Hematopoietic multipotent progenitor cell treated with erythropoietin and hydrocortisone succinate and interleukin-3 and kit ligand, for 4 days (in vitro differentiated cells): Measurements from ENCODE around the gene ZBTB7C.

ENCODE experiments used
- DNase-seq: peaks from one replicate; pipeline ENCODE4 v3.0.0-alpha.2; 2015

ZBTB7C gene

DNA sequence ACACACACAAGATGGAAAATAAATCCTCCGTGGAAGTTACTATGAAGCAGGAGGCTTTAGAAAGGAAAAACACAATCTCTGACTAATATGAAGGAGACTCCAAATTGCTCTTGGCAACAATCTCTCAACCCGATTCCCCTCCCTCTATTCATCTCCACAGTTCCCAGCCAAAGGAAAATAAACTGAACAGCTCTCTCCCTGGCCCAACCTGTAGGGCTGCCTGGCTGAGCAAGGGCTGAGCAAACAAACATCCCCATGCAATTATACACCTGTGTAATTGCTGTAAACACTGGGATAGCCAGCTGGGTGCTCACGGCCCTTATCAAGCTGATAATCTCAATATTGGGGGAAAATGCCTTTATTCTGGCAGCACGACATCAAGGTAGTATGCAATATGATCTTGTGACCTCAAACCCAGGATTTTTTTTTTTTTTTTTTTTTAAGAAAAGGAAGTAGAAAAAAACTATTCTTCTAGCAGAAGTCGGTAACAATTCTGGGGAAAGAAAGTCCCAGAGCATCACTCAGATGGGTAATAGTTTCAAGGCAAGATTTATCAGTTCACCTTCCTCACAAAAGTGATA is 275.4 kb downstream of the ZBTB7C start:
- no peak for DNase-seq

DNA sequence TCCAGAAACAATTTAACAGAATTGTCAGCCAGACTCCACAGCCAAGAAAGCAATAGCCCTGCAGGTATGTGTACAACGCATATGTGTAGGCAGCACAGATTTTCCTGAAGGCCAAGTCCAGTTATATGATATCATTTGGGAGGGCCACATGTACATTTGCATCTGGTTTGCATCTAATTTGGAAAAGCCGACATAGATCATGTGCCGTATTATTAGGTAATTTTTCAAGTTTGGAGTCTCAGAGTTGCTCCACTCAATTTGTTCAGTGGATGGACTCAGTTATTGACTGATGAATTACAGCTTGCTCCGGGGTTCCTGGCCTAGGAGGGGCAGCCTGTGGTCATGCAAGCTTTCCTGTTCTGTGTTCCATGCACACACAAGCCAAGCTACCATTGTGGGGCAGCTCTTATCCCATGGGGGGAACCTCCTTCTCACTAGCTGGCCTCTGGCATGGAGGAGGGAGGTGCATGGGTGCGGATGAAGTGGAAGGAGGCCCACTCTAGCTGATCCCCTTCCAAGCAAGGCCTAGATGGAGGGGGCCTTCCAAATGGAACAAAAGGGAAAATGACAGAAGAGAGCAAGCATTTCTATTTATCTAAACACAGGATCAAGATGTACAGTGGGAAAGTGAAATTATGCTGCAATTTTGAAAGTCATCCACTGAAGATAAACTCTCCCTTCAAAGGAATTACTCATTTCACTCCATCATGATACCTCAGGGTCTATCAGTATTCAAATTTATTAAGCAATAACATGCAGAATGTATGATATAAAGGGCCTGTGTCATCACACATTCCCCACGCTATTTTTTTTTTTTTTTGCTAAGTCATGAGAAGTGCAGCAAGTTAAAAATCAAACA is 276.2 kb downstream of the ZBTB7C start:
- DNase-seq = no peak

DNA sequence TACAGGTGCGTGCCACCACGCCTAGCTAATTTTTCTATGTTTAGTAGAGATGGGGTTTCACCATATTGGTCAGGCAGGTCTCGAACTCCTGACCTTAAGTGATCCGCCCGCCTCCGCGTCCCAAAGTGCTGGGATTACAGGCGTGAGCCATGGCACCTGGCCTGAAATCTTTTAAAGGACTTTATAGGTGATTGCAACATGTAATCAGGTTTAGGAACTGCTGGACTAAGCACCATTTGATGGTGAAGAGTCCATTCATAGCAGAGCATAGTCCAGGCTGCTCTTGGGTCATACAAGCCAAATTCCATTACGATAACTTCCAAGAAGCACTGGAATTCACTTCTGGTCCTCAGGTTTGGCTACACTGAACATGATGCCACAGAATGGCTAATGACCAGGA is 278.1 kb downstream of the ZBTB7C start:
- no peak for DNase-seq

DNA sequence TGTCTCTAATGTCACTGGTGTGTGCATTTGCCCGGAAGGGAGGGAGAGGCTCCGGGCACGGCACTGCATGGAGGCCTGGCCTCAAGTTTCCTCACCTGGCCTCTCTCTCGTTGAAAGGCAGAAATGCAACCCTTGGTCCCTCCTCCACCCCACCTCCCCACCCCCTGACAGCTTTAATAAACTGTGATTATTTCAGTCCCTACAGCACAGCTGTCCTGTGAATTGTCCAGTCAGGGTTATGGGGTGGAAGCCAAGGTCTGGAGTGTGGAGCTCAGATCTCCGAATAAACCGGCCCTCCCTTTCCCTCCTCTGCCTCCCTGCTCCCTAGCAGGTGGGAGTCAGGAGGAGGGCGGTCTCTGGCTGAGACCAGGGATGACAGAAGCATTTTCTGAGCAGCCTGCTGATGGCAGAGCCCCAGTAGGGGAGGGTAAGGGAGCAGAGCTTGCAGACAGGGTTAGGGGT is 279.5 kb downstream of the ZBTB7C start:
- DNase-seq = no peak

DNA sequence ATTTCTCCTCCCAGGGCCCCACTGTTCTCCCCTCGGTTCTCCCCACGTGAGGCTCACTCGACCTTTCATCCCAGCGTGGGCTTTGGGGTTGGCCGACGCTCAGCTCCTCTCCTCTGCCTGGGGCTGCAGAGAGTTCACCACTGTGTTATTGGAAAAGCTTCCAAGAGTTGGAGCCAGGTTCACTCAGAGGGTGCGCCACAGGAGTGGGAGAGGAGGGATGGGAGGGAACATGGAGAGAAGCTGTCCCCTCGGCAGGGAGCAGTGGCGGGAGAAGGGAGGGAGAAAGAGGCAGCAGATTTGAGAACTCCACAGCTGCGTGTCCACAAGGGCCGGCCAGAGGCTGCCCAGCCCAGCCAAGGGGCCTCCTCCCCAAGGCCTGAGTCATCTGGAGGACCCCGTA is 281.6 kb downstream of the ZBTB7C start:
- no peak for DNase-seq

DNA sequence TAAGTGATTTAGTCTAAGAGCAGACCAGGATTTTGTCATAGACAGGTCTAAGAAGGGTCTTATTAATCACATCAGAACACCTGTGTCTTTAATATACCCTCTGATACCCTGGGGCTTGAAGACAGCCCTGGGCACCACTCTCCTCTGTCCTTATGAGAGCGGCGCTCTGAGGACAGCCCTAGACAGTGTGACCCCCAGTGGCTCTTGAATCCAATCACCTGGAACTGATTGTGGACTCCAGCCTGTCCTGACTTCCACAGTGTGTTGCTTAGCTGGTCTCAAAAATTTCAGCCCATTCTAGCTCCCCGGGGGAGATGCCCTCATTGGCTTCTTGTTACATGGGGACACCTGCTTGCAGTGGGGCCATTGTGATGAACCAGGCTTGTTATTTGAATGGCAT is 282.9 kb downstream of the ZBTB7C start:
- DNase-seq = no peak

DNA sequence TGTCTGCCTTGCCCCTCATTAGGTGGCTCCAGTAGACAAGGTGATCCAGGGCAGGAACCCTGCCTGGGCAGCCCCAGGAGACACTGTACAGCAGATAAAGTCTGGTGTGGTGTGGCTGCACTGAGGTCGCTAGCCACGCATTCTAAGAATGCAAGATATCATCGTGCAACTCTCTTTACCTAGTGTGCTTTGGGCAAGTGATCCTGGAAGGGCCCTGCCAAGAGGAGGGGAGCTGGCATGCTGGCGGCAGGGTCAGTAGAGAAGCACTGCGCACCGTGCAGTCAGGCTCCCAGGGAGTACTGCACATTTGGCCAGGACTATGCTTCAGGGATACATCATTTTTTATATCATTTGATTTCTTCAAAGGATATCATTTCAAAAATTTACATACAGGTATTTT is 283.5 kb downstream of the ZBTB7C start:
- DNase-seq = no peak

DNA sequence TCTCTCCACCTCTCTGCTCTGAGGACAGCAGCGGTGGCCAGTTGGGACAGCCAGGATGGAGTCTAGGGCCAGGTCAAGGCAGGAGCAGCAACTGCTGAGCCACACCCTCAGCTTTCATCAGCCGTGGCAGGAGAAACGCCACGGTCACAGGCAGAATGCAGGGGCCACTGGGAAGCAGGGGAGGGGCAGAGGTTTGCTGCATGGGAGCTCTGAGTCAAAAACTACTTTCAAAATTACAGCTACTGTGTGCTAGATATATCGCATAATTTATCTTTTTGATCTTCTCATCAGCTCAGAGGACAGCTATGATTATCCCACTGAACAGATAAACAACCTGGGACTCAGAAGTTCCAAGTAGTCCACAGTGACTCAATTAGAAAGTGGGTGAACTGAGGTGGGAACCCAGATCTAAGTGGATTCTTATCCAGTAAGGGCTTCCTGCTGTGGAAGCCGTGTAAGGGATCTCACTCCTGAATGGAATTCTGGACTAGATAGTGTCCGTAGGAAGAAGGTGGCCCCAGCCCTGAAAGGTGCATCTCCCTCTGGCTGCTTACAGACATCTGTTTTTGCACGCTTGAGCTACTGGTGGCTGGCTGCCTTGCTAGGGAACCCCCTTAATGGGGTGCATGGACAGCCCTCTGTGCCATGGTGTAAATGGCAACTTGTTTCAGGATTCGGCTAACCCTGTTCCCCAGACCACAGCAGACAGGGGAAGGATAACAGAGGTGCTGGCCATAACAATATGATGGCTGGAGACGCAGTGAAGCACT is 284.1 kb downstream of the ZBTB7C start:
- DNase-seq = no peak

DNA sequence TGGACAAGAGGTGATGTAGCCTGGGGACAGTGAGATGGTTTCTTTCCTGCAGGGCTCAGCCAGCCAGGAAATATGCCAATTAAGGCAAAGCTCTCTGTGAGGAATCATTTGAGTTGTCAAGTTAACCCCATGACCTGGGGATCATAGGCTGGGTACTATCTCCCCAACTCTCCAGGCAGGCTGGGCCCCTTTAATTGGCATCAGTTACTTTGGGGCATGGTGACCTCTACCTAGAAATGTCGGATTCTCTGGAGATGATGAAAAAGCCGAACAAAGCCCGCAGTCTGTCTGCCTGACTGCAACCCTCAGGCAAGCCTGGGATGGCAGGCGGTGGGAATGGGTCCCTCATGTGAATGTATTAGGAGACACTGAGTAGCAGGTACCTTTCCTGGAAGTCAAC is 285.2 kb downstream of the ZBTB7C start:
- DNase-seq = no peak

DNA sequence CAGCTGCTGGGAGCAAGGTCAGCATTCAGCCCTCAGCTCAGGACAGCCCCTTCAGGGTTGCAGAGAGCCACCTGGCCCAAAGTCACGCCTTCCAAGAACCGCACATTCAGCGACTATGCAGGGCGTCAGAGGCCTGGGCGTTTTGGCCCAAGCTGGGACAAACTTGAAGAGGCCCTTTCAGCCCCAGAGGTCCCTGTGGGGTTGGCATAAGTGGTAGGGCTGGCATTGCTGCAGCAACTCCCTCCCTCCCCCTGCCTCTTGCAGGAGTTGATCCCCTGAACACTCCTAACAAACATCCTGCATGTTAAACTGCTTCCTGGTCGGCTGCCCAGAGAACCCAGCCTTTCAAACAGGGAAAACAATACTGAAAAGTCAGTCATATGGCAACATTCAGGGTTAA is 285.9 kb downstream of the ZBTB7C start:
- DNase-seq = no peak

DNA sequence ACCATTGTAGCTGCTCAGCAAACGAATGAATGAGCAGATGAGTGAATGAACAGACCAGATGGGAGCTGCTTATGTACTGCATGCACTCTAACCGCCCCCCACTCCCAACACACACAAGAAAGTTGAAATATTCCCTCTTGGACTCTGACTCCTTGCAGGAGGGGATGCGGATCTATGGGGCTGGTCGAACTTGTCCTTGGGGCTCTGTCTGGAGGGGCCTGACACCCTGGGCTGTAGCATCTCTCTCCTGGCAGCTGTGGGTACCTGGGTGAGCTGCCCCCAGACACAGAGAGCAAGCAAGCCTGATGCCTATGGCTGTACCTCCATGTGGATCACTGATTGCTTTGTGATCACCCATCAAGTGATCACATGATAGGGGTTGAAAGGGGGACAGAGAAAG is 286.4 kb downstream of the ZBTB7C start:
- DNase-seq = no peak

DNA sequence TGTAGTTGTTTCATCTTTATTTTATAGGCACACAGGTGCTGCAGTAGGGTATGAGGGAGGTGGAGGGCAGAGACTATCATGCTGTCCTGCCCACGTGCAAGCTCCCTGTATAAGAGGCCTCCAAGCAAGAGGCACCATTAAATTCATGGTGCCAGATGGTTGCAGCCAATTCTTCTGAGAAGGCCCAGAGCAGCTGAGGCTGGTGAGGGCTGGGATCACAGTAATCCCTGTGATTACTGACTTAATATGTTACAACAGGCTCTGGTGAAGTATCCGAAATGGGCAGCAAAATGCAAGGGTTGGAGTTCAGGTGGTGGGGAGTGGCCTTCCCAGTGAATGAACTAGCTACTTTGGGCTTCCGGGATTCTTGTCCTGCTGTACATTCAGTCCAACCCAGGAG is 286.8 kb downstream of the ZBTB7C start:
- no peak for DNase-seq

DNA sequence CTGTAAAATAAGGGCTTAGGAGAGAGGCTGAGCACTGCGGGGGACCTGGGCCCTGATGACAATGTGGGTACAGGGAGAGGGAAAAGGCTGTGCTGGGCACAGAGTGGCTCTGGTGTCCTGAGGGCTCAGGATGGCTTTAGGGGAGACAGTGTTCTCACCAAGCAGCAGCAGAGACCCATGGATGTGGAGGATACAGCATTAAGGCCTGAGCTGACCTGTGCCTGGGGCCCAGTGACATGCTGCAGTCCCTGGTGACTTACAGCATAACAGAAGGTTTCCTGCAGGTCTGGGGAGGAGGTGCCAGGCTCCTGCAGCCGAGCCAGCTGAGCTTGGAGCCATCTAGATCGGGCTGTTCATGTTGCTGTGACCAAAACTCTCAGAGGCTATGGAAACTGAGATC is 287.4 kb downstream of the ZBTB7C start:
- no peak for DNase-seq

DNA sequence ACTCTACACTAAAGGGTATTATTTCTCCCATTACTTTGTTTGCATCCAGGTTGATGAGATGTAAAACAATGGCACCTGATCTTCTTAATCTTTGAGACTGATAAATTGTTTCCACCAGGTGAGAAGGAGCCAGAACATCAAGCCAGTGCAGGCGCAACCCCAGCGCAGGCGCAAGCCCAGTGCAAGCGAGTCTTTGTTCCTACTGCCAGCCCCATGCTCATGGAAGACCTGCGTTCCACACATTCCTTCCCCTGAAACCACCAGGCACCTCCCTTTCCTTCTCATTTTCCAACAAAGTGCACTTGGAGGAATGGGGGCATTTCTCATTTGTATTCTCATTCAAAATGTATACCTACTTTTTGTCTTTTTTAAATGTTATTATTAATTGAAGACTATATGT is 290.0 kb downstream of the ZBTB7C start:
- DNase-seq = no peak

DNA sequence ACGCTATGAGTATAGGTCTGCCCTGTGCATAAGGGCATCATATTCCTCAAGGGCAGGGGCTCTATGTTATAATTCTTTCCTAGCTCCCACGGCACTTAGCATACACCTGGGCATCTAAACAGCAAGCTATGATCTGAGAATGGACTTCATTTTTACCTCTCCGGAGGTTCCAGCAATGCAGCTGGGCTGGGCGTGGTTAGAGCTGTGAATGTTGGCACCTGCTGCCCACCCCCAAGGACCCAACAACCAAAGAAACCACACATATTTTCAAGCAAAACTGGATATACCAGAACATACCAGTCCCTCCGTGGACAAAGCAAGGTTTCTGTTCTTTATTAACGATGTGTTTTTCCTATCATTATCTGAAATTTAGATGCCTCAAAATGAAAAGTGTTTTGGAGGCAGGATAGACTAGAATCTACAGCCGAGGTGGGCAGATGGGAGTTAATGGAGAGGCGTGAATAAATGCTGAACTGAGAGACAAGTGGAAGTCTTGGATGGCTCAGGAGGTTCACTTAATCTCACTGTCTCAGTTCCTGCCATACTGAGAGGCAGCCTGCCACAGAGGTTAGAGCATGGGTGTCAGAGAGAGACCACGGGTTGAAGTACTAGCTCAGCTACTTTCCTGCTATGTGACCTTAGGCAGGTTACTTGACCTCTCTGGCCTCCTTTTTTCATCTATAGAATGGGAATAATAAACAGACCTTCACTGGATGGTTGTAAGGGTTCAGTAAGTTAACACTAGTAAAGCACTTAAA is 292.1 kb downstream of the ZBTB7C start:
- no peak for DNase-seq

DNA sequence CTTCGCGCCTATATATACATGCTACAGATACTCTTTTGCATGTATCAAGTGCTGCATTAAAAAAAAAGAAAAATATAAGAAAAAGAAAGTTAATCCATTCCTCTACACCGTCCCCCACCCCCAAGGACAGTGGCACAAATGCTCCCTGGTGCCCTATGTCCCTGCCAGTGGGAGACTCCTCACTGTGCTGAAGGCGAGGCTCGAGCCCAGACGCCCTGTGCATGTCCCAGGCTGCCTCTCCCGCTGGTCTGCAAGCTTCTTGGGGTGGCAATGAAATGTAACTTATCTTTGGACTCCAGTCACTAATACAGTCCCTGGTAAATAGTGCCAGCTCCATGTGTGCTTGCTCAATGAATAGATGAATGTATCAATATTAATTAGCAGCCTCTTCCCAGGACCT is 293.2 kb downstream of the ZBTB7C start:
- DNase-seq = no peak

DNA sequence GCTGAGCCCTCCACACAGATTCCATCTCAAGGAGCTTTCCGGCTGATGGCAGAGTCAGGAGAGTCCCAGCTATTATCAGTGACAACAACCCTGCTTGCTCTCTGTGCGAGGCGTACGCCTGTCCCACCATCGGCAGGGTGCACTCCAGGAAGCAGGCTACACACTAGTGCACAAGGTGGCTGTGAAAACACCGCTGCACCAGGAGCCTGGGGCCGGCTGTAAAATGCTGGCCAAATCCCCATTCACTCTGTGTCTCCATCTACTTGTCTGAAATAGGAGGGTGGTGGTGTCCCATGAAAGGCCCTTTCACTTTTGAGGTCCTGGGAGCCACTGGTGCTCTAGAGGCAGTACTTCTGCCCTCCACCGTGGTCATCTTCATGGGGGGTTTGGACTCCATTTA is 295.5 kb downstream of the ZBTB7C start:
- DNase-seq = no peak

DNA sequence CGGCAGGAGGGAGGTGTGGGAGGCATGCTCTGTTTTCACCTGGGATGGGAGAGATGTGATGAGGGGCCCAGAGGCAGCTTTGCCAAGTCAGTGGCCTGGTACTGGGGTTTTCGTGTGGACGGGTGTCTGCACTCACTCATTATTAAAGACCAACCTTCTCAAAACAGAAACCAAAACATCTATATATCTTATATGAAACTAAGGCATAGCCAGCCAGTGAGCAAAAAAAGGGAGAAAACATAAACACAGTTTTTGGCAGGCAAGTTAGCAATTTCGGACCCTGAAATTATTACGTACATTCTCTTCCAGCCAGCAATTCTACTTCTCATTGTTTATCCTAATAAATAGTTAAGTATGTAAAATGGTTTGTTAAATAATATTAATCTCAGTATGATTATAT is 297.6 kb downstream of the ZBTB7C start:
- no peak for DNase-seq

DNA sequence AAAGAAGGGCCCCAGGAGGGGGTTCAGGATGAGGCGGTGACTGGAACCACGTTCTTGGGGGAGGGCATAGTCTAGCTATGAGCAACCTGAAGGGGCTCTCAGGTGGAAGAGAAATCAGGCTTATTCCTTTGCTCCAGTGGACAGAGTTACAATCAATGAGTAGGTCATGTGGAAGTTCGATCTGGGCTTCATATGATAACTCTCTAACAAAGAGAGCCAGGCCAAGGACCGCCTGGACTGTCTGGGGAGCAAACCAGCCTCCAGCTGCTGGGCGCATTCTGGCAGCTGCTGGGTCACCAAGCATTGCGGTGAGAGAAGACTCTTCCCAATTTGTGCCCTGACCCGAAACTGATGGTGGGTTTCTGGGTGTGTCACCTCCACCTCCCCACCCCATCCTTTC is 298.4 kb downstream of the ZBTB7C start:
- no peak for DNase-seq

DNA sequence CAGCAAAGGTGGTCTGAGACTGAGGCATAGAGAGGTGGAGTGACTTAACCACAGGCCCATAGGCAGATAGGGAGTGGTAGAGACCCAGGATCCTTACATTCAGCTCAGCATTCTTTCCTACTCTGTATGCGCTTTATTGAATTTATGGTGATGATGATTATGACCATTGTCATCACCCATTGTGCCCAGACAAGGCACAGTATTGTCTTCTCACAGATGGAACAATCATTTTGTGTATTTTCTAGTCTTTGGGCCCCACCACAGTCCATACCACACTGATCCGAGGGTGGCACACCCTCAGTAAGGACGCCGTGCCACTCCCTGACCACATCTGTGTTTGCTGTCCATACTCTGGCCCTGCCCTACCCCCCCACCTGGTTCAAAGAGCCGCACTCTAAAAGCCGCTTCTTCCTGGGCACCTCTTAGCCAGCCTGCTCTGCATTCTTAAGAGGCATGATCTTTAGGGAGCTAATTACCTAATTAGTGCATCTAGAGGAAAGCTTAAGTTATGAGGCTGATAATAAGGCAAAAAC is 299.2 kb downstream of the ZBTB7C start:
- DNase-seq = no peak

DNA sequence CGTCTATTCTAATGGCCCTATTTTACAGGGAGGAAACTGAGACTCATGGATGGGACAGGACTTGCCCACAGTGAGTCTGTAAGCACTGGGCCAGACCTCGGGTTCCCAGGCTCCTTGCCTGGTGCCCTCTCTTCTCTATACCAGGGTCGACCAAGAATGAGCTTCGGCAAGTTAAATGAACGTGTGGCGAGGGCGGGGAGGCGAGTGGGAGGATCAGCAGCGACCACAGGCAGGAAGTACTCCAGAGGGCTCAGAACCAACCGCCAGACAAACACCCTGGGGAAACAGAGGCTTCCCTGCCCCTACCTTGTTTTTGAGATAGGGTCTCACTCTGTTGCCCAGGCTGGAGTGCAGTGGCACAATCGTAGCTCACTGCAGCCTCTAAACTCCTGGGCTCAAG is 301.0 kb downstream of the ZBTB7C start:
- no peak for DNase-seq

DNA sequence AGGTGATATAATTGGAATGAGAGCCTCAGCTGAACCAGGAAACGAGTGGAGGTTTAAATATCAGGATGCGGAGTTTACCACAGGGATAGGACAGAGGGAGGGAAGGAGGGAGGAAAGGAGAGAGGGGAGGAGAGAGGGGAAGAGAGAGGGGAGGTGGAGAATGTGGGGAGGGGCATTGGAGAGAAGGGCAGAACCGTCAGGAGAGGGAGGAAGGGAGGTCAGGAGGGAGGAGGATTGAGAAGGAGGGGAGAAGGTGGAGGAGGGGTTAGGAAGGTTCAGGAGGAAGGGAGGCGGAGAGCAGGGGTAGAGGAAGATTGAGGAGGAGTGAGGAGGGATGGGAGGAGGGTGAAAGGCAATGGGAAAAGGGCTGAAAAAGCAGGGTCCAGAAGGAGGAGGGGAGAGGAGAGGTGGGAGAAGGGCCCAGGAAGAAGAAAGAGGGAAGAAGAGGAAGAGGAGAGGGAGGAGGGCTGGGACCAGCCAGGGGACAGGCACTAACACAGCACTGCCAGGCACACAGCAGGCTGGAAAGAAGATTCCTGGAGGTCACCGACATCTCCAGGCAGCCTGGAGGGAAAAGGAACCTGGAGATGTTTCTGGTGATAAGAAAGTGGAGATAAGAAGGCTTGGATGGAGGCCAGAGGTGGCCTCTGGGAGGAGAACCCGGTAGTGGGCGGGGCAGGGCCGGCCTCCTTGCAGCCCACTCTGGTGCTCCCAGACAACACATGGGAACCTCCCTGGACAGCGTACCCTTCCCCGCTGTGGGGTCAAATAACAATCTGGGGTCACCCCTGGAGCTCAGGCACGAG is 302.0 kb downstream of the ZBTB7C start:
- no peak for DNase-seq
